WERI-Rb-1 (cell line): ENCODE results near the gene GNG7.
"Not testable (repeated sequence)": the region's sequence is repeated elsewhere in the genome, so short reads cannot be mapped to it uniquely, and the experiment has no call there.

Source experiments
- DNase-seq: peaks from one replicate; pipeline ENCODE4 v3.0.0-alpha.2; 2020
- H3K27ac ChIP-seq: fragments of 250-450 bp; sonication (Bioruptor Pico); 2 replicates; pipeline ENCODE4 v1.5.1; 2020; ENCODE audit warnings: mild to moderate bottlenecking, moderate library complexity
- H3K27me3 ChIP-seq: fragments of 250-450 bp; sonication (Bioruptor Pico); 2 replicates; pipeline ENCODE4 v1.5.1; 2021; ENCODE audit warnings: mild to moderate bottlenecking, low read depth, moderate library complexity; ENCODE audit not compliant: insufficient read depth, severe bottlenecking
- H3K36me3 ChIP-seq: fragments of 250-450 bp; sonication (Bioruptor Pico); 2 replicates; pipeline ENCODE4 v1.5.1; 2020; ENCODE audit warnings: mild to moderate bottlenecking, moderate library complexity
- H3K4me3 ChIP-seq: 2 replicates; pipeline ENCODE4 v1.5.1; 2011; ENCODE audit warnings: low read depth, mild to moderate bottlenecking, control low read depth, low read length
- H3K9me3 ChIP-seq: fragments of 250-450 bp; sonication (Bioruptor Pico); 2 replicates; pipeline ENCODE4 v1.5.1; 2021; ENCODE audit warnings: mild to moderate bottlenecking, moderate library complexity; ENCODE audit not compliant: severe bottlenecking
- TF ChIP-seq, protein P1 (sequence below): IDR thresholded peaks from 2 replicates; pipeline ENCODE4 v1.5.1; 2011; ENCODE audit warnings: low read depth, mild to moderate bottlenecking, control low read depth, inconsistent platforms, low read length

Gene GNG7

DNA sequence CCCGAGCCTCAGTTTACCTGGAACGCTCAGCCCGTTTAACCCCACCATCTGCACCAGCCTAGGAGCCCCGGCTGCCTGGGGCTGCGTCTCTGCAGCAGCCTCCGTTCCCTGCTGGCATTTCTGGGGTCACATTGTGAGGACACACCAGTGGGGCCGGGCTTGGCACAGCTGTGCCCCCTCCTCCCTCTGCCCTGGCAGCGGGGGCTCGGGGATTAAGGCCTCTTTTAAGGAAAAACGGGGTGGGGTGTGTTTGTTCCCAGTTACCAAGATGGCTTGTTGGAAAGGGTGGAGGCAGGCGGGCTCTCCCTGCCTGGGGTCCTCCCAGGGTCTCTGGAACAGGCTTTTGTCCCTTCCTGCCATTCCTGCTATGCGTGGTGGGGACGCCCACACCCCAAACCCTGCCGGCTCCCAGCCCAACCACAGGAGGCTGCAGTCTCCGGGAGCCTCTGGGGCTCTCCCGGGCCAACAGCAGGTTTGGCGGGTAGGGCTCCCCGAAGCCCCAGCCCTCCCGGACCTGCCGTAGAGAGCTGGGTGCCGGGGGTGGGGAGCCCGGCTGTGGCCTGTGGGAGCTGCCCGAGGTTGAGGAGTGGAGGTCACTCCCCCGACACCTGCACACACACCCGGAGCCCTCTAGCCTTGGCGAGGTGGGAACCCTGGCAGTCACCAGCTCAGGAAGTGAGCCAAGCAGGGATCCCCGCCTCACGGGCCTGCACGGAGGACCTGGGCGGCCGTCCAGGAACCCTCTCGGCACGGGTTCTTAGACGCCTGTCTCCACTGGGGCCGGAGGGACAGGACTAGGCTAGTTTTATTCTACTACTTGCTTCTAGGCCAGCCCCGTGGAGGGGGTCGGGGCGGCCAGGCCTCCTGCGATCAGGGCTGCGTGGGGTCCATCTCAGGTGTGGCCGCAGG is 189.7 kb downstream of the GNG7 start:
- TF ChIP-seq, protein P1, sequence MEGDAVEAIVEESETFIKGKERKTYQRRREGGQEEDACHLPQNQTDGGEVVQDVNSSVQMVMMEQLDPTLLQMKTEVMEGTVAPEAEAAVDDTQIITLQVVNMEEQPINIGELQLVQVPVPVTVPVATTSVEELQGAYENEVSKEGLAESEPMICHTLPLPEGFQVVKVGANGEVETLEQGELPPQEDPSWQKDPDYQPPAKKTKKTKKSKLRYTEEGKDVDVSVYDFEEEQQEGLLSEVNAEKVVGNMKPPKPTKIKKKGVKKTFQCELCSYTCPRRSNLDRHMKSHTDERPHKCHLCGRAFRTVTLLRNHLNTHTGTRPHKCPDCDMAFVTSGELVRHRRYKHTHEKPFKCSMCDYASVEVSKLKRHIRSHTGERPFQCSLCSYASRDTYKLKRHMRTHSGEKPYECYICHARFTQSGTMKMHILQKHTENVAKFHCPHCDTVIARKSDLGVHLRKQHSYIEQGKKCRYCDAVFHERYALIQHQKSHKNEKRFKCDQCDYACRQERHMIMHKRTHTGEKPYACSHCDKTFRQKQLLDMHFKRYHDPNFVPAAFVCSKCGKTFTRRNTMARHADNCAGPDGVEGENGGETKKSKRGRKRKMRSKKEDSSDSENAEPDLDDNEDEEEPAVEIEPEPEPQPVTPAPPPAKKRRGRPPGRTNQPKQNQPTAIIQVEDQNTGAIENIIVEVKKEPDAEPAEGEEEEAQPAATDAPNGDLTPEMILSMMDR, result no peak
- Histone ChIP-seq H3K9me3 (no peaks in the 10 kb centered on the region), H3K4me3 (no peak overlapping the region), H3K27me3 (no peaks in the 10 kb centered on the region), H3K27ac (no peak overlapping the region), H3K36me3 (no peaks in the 10 kb centered on the region)
- DNase-seq, result no peak

DNA sequence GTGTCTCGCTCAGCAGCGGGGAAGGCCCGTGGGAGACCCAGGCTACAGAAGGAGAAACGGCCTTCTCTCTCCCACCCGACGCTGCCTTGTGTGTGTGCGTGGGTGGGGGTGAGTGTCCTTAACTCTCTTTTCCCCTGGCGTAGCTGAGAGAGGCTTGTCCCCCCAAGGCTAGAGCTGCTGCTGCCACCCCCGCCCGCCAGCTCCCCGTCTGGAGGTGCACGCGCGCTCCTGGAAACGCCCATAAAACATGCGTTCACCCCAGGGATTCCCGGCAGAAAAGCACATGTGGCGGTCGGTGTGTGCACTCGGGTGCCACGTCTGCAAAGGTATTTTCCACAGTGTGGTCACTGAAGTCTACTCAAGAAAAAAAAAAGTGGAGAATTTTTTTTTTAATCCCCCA is 190.5 kb downstream of the GNG7 start:
- DNase-seq, result no peak
- H3K27ac ChIP-seq, result no peak overlapping the region
- H3K36me3 ChIP-seq, result no peaks in the 10 kb centered on the region
- no peaks in the 10 kb centered on the region for H3K27me3 ChIP-seq
- H3K9me3 ChIP-seq, result no peaks in the 10 kb centered on the region
- TF ChIP-seq, protein P1, result no peak
- H3K4me3 ChIP-seq, result no peak overlapping the region

DNA sequence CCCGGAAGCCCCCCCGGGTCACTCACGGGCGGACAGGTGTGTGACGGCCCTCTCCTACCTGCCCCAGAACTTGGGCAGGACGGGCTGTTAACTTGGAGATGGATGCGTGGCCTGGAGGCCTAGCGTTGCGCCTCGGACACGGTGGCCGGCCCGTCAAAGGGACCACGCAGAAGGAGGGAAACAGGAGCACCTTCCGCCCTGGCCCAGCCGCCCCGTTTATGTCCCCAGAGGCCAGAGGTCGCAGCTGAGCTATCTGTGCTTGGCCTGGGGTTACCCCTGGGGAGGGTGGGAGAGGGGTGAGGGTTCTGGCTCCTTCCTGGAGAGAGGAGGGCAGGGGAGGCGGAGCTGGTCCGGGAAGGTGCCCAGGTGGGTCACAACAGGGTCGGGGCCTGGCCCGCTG is 190.9 kb downstream of the GNG7 start:
- no peaks in the 10 kb centered on the region for H3K9me3 ChIP-seq
- no peak for DNase-seq
- no peaks in the 10 kb centered on the region for H3K36me3 ChIP-seq
- H3K27ac ChIP-seq, result no peak overlapping the region
- TF ChIP-seq, protein P1, result no peak
- H3K4me3 ChIP-seq, result no peak overlapping the region
- no peaks in the 10 kb centered on the region for H3K27me3 ChIP-seq

DNA sequence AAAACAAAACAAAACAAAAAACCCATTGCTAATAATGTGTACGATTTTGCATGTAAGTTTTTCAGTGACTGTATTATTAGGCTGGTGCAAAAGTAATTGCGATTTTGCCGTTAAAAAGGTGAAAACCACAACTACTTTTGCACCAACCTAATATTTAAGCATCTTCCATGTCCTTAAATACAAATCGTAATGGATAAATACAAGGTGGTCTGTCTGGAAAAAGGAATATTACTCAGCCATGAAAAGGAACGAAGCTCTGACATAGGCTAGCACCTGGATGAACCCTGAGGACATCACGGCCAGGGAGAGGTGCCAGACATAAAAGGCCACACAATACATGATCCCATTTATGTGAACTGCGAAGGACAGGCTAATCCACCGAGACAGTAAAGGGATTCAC is 193.4 kb downstream of the GNG7 start:
- Histone ChIP-seq H3K36me3 (no peaks in the 10 kb centered on the region), H3K27ac (no peak overlapping the region), H3K9me3 (no peaks in the 10 kb centered on the region), H3K4me3 (no peak overlapping the region), H3K27me3 (no peaks in the 10 kb centered on the region)
- TF ChIP-seq, protein P1, result no peak
- no peak for DNase-seq

DNA sequence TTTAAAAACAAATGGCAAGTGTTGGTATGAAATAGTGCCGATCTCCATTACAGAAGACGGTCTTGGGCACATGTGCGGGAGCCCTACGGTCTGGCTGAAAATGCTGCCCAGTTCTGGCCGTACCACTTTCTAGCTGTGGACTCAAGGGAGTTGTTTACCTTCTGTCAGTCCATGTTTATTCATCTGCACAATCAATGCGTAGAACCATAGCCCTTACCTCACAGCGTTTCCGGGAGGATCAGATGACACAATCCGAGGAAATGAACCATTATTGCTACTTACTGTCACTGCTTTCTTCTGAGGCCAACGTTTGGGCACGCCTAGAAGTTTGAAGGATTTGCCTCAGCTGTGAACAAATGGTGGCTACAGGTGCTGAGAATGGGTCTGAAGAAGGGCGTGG is 195.4 kb downstream of the GNG7 start:
- no peaks in the 10 kb centered on the region for H3K36me3 ChIP-seq
- no peak overlapping the region for H3K27ac ChIP-seq
- no peak for DNase-seq
- no peak overlapping the region for H3K4me3 ChIP-seq
- no peaks in the 10 kb centered on the region for H3K9me3 ChIP-seq
- TF ChIP-seq, protein P1, result no peak
- H3K27me3 ChIP-seq, result no peaks in the 10 kb centered on the region

DNA sequence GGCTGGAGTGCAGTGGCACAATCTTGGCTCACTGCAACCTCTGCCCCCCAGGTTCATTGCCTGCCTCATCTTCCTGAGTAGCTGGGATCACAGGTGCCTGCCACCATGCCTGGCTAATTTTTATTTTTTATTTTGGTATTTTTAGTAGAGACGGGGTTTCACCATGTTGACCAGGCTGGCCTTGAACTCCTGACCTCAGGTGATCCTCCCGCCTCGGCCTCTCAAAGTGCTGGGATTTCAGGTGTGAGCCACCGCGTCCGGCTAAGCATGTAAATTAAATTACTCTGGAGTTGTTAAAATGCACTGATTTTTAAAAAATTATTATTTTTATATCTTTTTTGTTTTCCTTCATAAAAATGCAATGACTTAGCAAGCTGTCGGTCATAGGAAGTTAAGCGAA is 195.8 kb downstream of the GNG7 start:
- H3K4me3 ChIP-seq, DNase-seq: not testable (repeated sequence)

More for the DNA sequence above, 195.8 kb downstream of the GNG7 start:
- H3K9me3 ChIP-seq, H3K36me3 ChIP-seq, H3K27ac ChIP-seq, H3K27me3 ChIP-seq: not testable (repeated sequence)
